ENCODE data around the gene SATB2. TPM values are rescaled to one million over a fixed set of nuclear protein-coding genes. Genes with fewer than 3 reads are reported as not detected.

Gene SATB2
- total RNA-seq, 1 donor from 2014 or later, result 20.8 TPM

- H3K4me3 Mint-ChIP-seq (ENCODE audit: unreplicated experiment), result no peak overlapping the region
- H3K27ac Mint-ChIP-seq (ENCODE audit: unreplicated experiment), result peak overlapping the region; percentile 35
- no peak for TF ChIP-seq CTCF (IDR thresholded peaks at IDR 0.05; ENCODE audit: partially characterized antibody, unreplicated experiment)
- no peak for DNase-seq
- H3K4me1 Mint-ChIP-seq (ENCODE audit: low read depth, unreplicated experiment), result peaks cover 7% of the 10 kb centered on the region
- no peaks in the 10 kb centered on the region for H3K9me3 Mint-ChIP-seq (ENCODE audit: unreplicated experiment)
- H3K36me3 Mint-ChIP-seq (ENCODE audit: unreplicated experiment), result no peaks in the 10 kb centered on the region
- no peaks in the 10 kb centered on the region for H3K27me3 Mint-ChIP-seq (ENCODE audit: unreplicated experiment)
These were observed 76.2 kb downstream of the SATB2 start for GRCh38 chr2:199381531-199381930.

DNA sequence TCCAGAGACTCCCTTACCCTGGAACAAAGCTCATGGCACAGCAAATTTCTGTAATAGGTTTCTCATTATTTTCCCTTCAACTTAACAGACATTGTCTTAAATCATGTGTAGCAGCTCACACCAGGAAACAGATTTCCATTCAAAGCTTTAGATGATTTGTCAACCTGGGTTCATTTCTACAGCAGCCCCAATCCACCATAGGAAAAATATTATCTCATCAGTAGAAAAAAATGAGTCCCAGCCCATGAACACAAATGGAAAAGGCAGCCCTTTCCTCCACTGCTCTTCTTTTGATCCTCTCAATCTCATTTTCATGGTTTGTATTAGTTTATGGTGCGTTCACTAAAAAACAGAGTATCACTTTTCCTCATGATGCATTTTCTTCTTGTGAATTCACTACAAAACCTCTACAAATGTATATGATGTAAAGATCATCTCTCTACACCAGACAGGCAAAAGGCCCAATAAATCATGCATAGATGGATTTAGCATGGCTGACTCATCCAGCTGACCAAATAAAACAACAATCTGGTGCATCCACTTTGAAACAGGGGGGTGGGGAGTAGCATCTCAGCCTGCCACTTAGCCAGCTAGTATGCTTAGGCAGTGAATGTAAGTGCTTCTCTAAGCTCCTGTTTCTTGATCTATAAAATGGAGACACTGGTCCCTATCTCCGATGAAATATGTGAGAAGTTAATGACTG lies 78.6 kb downstream of the SATB2 start:
- Mint-ChIP-seq H3K27me3 (ENCODE audit: unreplicated experiment) (no peaks in the 10 kb centered on the region), H3K9me3 (ENCODE audit: unreplicated experiment) (no peaks in the 10 kb centered on the region), H3K36me3 (ENCODE audit: unreplicated experiment) (no peaks in the 10 kb centered on the region), H3K27ac (ENCODE audit: unreplicated experiment) (no peak overlapping the region), H3K4me3 (ENCODE audit: unreplicated experiment) (no peak overlapping the region), H3K4me1 (ENCODE audit: low read depth, unreplicated experiment) (peaks cover 7% of the 10 kb centered on the region)
- TF ChIP-seq CTCF (IDR thresholded peaks at IDR 0.05; ENCODE audit: partially characterized antibody, unreplicated experiment), result no peak
- DNase-seq, result no peak

DNA sequence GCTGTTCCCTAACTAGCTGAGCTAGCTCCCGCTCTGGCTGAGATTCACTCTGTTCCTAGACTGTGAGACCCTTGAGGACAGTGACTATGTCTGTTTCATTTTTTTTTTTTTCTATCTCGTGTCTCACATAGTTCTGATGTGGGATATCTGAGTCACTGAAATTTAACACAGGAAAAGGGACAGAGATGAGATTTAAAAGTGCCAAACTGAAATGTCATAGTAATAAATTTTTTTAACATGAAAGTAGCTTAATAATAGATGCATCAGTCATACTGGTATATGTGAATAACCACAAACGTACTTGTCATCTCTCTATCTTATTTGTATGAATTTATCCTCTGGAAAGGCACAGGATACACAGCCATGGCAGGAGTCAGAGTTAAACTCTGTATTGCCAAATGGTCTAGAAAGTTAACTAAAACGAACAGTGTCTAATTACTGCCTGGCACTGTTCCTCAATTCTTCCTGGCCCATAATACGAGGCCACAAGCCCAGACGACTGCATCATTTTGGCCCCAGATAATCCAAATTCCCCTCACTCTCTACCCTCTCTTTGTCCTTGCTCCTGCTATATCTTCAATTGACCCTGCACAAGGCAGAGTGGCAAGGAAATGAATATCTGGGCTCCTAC lies 87.5 kb downstream of the SATB2 start:
- Mint-ChIP-seq H3K4me1 (ENCODE audit: low read depth, unreplicated experiment) (peaks cover 2% of the 10 kb centered on the region), H3K9me3 (ENCODE audit: unreplicated experiment) (no peaks in the 10 kb centered on the region), H3K4me3 (ENCODE audit: unreplicated experiment) (no peak overlapping the region), H3K27me3 (ENCODE audit: unreplicated experiment) (no peaks in the 10 kb centered on the region), H3K36me3 (ENCODE audit: unreplicated experiment) (no peaks in the 10 kb centered on the region), H3K27ac (ENCODE audit: unreplicated experiment) (no peak overlapping the region)
- no peak for TF ChIP-seq CTCF (IDR thresholded peaks at IDR 0.05; ENCODE audit: partially characterized antibody, unreplicated experiment)
- DNase-seq, result no peak

GRCh38 chr2:199366406-199366805 lies 91.3 kb downstream of the SATB2 start:
- no peak overlapping the region for H3K4me3 Mint-ChIP-seq (ENCODE audit: unreplicated experiment)
- H3K27me3 Mint-ChIP-seq (ENCODE audit: unreplicated experiment), result no peaks in the 10 kb centered on the region
- no peak for TF ChIP-seq CTCF (IDR thresholded peaks at IDR 0.05; ENCODE audit: partially characterized antibody, unreplicated experiment)
- no peaks in the 10 kb centered on the region for H3K36me3 Mint-ChIP-seq (ENCODE audit: unreplicated experiment)
- no peak overlapping the region for H3K27ac Mint-ChIP-seq (ENCODE audit: unreplicated experiment)
- H3K4me1 Mint-ChIP-seq (ENCODE audit: low read depth, unreplicated experiment), result peaks cover 2% of the 10 kb centered on the region
- no peaks in the 10 kb centered on the region for H3K9me3 Mint-ChIP-seq (ENCODE audit: unreplicated experiment)
- no peak for DNase-seq

- no peak for DNase-seq
- H3K4me3 Mint-ChIP-seq (ENCODE audit: unreplicated experiment), result no peak overlapping the region
- TF ChIP-seq CTCF (IDR thresholded peaks at IDR 0.05; ENCODE audit: partially characterized antibody, unreplicated experiment), result no peak
- H3K27ac Mint-ChIP-seq (ENCODE audit: unreplicated experiment), result no peak overlapping the region
- no peaks in the 10 kb centered on the region for H3K9me3 Mint-ChIP-seq (ENCODE audit: unreplicated experiment)
- no peaks in the 10 kb centered on the region for H3K36me3 Mint-ChIP-seq (ENCODE audit: unreplicated experiment)
- peaks cover 6% of the 10 kb centered on the region for H3K27me3 Mint-ChIP-seq (ENCODE audit: unreplicated experiment)
- peaks cover 3% of the 10 kb centered on the region for H3K4me1 Mint-ChIP-seq (ENCODE audit: low read depth, unreplicated experiment)
These were observed 93.6 kb downstream of the SATB2 start for GRCh38 chr2:199364153-199364552.
